HG03060 (cell line): ENCODE data around the gene SPHK2.
"Not testable (repeated sequence)": the region's sequence is repeated elsewhere in the genome, so short reads cannot be mapped to it uniquely, and the experiment has no call there.

Experiments used
- ATAC-seq: cut with Tn5 transposase; IDR thresholded peaks from one replicate; pipeline ENCODE4 v1.9.1; 2021; ENCODE audit warnings: low read depth, moderate number of reproducible peaks; ENCODE audit not compliant: unreplicated experiment

Gene SPHK2

GRCh38 chr19:48674921-48675824 lies 55.9 kb downstream of the SPHK2 start:
- ATAC-seq, result no peak

GRCh38 chr19:48676487-48676886 lies 57.2 kb downstream of the SPHK2 start:
- ATAC-seq, result no peak

- ATAC-seq, result no peak
Measured at GRCh38 chr19:48676887-48677286, 57.6 kb downstream of the SPHK2 start.

DNA sequence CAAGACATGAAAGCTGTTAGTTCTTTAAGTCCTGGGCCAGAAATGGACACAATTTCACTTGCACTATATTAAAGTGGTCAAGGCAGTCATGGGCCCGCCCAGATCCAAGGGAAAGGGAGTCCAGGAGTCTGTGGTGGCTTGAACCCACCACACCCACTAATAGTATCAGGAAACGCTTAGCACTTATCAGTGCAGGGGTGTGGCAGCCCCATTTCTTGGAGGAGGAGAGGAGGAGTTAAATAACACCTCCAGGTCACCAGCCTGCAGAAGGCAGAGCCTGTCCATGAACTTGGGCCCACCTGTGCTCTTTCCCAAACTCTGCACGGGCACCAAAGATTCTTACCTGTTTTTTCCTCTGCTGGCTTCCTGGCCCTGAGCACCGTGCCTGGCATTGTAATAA lies 58.9 kb downstream of the SPHK2 start:
- no peak for ATAC-seq

DNA sequence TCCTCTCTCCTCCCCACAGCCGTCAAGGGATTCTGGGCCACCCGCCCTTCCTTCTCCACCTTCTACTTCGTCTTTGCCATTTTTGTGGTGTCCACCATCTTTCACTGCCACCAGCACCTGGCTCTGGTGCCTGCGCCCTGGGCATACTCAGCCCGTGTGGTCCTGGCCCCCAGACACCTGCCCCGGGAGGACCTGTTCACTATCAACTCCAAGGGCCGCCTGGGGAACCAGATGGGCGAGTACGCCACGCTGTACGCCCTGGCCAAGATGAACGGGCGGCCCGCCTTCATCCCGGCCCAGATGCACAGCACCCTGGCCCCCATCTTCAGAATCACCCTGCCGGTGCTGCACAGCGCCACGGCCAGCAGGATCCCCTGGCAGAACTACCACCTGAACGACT lies 60.7 kb downstream of the SPHK2 start:
- ATAC-seq, result not testable (repeated sequence)
